OCI-LY3 (cell line): ENCODE results near the gene ARSJ.

Source experiments
- CTCF ChIP-seq: fragments of 200-600, 300-600 bp; sonication (generic); IDR thresholded peaks from 2 replicates; pipeline ENCODE4 v1.5.1; 2014; ENCODE audit warnings: antibody characterized with exemption, low read length, low read depth
- EZH2phosphoT487 ChIP-seq: fragments of 200-600 bp; shearing (Covaris generic); IDR thresholded peaks from 2 replicates; pipeline ENCODE4 v1.6.1; 2018; ENCODE audit warnings: antibody characterized with exemption, mixed run types, low read depth

GRCh38 chr4:113977526-113977855 lies 2.0 kb downstream of the ARSJ start:
- TF ChIP-seq CTCF, result no peak
- no peak for TF ChIP-seq EZH2phosphoT487
